ENCODE measurements around the gene DRAXIN. TPM values are rescaled to one million over a fixed set of nuclear protein-coding genes. Genes with fewer than 3 reads are reported as not detected.

DRAXIN gene
- polyA plus RNA-seq, 1 donor from 2014 or later = 33.5 TPM

GRCh38 chr1:11695861-11696260, 4.4 kb downstream of the DRAXIN start:
- H3K4me3 ChIP-seq (ENCODE audit: low read length) = no peak overlapping the region
- no peaks in the 10 kb centered on the region for H3K27me3 ChIP-seq (ENCODE audit: insufficient read depth, low read depth, low read length)
- no peak overlapping the region for H2AFZ ChIP-seq (ENCODE audit: low read depth, low read length)
- H3K9ac ChIP-seq (ENCODE audit: low read length) = no peak overlapping the region
- TF ChIP-seq POLR2AphosphoS5 (IDR thresholded peaks at IDR 0.05) (no peak), EZH2 (IDR thresholded peaks at IDR 0.05; ENCODE audit: borderline replicate concordance, insufficient read depth, low read length, poor library complexity, severe bottlenecking) (no peak), SMC3 (conservative IDR thresholded peaks at IDR 0.05; ENCODE audit: poor library complexity) (no peak), EP300 (conservative IDR thresholded peaks at IDR 0.05; ENCODE audit: poor library complexity, severe bottlenecking) (no peak), CTCF (IDR thresholded peaks at IDR 0.05; ENCODE audit: poor library complexity, severe bottlenecking) (no peak), TAF1 (IDR thresholded peaks at IDR 0.05; ENCODE audit: low read depth) (no peak), REST (IDR thresholded peaks at IDR 0.05; ENCODE audit: borderline replicate concordance) (no peak), MXI1 (conservative IDR thresholded peaks at IDR 0.05; ENCODE audit: poor library complexity, severe bottlenecking) (no peak), RAD21 (conservative IDR thresholded peaks at IDR 0.05) (no peak)
- H3K79me2 ChIP-seq (replicated peaks; ENCODE audit: insufficient read depth, low read length) = no peaks in the 10 kb centered on the region
- no peaks in the 10 kb centered on the region for H4K20me1 ChIP-seq (ENCODE audit: insufficient read depth)
- H3F3A ChIP-seq (ENCODE audit: insufficient read depth, low read length, poor library complexity, severe bottlenecking) = no peaks in the 10 kb centered on the region
- no peak overlapping the region for H3K4me2 ChIP-seq (ENCODE audit: low read length)
- no peaks in the 10 kb centered on the region for H3K9me3 ChIP-seq (ENCODE audit: low read length)
- no peaks in the 10 kb centered on the region for H3K9me2 ChIP-seq (ENCODE audit: insufficient read depth, low read length)
- H3K27ac ChIP-seq (ENCODE audit: low read length) = no peak overlapping the region
- H3K36me3 ChIP-seq (ENCODE audit: insufficient read depth, low read length) = no peaks in the 10 kb centered on the region

- Histone ChIP-seq H3K36me3 (ENCODE audit: insufficient read depth, low read length) (no peaks in the 10 kb centered on the region), H3K9me2 (ENCODE audit: insufficient read depth, low read length) (no peaks in the 10 kb centered on the region), H3K9me3 (ENCODE audit: low read length) (no peaks in the 10 kb centered on the region), H3K4me3 (ENCODE audit: low read length) (no peak overlapping the region), H3K27ac (ENCODE audit: low read length) (no peak overlapping the region), H3K9ac (ENCODE audit: low read length) (no peak overlapping the region), H3F3A (ENCODE audit: insufficient read depth, low read length, poor library complexity, severe bottlenecking) (no peaks in the 10 kb centered on the region), H2AFZ (ENCODE audit: low read depth, low read length) (no peak overlapping the region), H3K27me3 (ENCODE audit: insufficient read depth, low read depth, low read length) (no peaks in the 10 kb centered on the region), H3K79me2 (replicated peaks; ENCODE audit: insufficient read depth, low read length) (no peaks in the 10 kb centered on the region), H4K20me1 (ENCODE audit: insufficient read depth) (no peaks in the 10 kb centered on the region), H3K4me2 (ENCODE audit: low read length) (no peak overlapping the region)
- no peak for TF ChIP-seq EP300 (conservative IDR thresholded peaks at IDR 0.05; ENCODE audit: poor library complexity, severe bottlenecking)
- no peak for TF ChIP-seq REST (IDR thresholded peaks at IDR 0.05; ENCODE audit: borderline replicate concordance)
- no peak for TF ChIP-seq MXI1 (conservative IDR thresholded peaks at IDR 0.05; ENCODE audit: poor library complexity, severe bottlenecking)
- TF ChIP-seq POLR2AphosphoS5 (IDR thresholded peaks at IDR 0.05) = no peak
- no peak for TF ChIP-seq TAF1 (IDR thresholded peaks at IDR 0.05; ENCODE audit: low read depth)
- no peak for TF ChIP-seq RAD21 (conservative IDR thresholded peaks at IDR 0.05)
- TF ChIP-seq SMC3 (conservative IDR thresholded peaks at IDR 0.05; ENCODE audit: poor library complexity) = no peak
- no peak for TF ChIP-seq CTCF (IDR thresholded peaks at IDR 0.05; ENCODE audit: poor library complexity, severe bottlenecking)
Measured at GRCh38 chr1:11697188-11697892, 5.8 kb downstream of the DRAXIN start.

Data from neural cell (in vitro differentiated cells).